ENCODE results near the gene A2M. TPM values are rescaled to one million over a fixed set of nuclear protein-coding genes. Genes with fewer than 3 reads are reported as not detected.

Gene A2M
- total RNA-seq, 2 experiments from 2014 or later, result not detected

DNA sequence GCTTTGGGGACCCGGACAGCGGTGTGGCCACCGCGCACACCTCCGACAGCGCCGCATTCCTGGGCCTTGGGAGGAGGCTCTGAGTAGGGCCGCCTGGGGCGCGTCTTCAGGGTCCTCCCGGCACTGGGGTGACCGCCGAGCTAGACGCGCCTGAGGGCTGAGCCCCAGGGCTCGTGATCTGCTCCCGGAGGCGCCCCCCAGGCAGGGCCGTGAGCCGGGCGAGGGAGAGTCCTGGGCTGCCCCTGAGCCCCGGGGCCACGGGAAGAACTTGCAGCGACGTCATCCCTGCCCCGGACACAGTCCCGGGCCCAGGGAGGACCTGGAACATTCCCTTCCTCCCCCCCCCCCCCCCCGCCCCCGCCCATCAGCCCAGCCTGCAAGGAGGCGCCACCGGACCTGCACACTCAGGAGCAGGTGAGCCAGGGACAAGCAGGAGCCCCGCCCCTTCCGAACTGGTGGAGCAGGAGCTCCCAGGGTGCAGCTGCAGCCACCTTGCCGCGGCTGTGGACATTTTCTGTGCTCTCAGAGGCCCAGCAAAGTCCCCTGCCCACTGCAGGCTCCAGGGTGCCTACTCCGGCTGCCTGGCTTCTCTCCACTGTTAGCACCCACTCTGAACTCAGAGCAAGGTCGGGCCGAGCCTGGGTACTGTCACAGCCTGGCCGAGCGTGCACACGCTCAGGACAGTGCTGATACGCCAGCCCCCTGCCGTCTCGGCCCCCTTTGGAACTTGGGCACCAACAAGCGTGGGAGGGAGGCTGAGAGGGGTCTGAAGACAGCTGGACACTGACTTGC, 50.7 kb downstream of the A2M start:
- no peak for DNase-seq

DNA sequence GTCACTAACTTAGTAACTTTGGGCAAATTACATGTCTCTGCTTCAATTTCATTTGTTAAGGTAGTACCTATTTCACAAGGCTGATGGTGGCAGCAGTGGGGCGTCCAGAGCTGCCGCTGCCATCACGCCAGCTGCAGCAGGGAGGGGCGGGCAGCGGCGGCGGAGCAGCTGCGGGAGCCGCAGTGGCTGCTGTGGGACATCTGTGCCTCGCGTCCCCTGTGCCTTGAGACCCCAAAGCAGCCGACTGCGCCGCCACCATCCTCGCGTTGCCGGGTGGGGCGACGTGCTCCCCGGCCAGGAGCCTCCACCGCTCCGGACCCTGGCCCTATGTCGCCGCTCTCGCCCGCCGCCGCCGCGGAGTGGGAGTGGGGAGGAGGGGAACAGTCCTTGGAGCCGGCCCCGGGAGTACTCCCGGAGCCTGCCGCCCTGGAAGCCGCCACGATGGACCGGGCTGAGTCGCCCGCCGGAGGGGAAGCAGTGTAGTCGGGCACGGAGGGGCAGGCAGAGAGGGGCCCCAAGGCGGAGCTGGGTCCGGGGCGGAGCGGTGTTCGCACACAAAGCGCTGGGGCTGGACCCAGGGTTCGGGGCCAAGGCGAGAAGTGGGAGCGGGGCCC, 51.4 kb downstream of the A2M start:
- intact Hi-C loops (cut with micrococcal nuclease), result loop anchor here (10.0 kb wide), 1 partner anchor 180 kb away; no protein-coding TSS in a partner anchor
- H3K4me3 Mint-ChIP-seq, result peak overlapping the region; percentile 54

More for the DNA sequence above, 50.7 kb downstream of the A2M start:
- POLR2A ChIA-PET, result no interaction called here
- CTCF ChIA-PET, result interaction anchor here (0.6 to 2.7 kb wide), 11 partner anchors 15 to 300 kb away, joined by 3 to 13 read pairs (median 3); no protein-coding TSS in a partner anchor
- intact Hi-C loops (cut with micrococcal nuclease), result loop anchor here (10.0 kb wide), 1 partner anchor 180 kb away; no protein-coding TSS in a partner anchor
- Mint-ChIP-seq H3K27ac (no peak overlapping the region), H3K4me1 (ENCODE audit: low read depth) (peaks cover 7% of the 10 kb centered on the region), H3K9me3 (no peaks in the 10 kb centered on the region), H3K27me3 (no peaks in the 10 kb centered on the region), H3K4me3 (peak overlapping the region; percentile 54), H3K36me3 (peaks cover 4% of the 10 kb centered on the region)

DNA sequence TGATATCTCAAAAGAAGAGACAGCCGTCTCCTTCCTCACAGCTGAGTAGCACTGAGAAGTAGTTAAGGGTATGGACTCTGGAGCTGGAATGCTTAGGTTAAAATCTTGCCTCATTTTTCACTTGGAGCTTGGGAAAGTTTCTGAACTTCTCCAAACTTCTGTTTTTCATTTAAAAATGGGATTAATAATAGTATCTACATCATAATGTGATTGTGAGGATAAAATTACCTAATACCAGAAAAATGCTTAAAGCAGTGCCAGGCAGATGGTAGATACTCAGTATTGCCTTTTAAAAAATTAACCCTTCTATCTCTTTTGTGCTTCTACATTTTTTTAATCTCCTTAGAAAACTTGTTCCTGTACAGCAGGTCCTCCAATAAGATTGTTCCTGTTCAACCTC, 63.1 kb downstream of the A2M start:
- Mint-ChIP-seq H3K27me3 (no peaks in the 10 kb centered on the region), H3K9me3 (no peaks in the 10 kb centered on the region), H3K36me3 (no peaks in the 10 kb centered on the region), H3K27ac (no peak overlapping the region), H3K4me1 (ENCODE audit: low read depth) (peaks cover 10% of the 10 kb centered on the region), H3K4me3 (no peak overlapping the region)
- intact Hi-C loops (cut with micrococcal nuclease), result no loop called here
- ChIA-PET CTCF (interaction anchor here (1.0 kb wide), 1 partner anchor 11 kb away, joined by 3 read pairs; no protein-coding TSS in a partner anchor), POLR2A (no interaction called here)
- no peak for DNase-seq

More for the DNA sequence above, 51.4 kb downstream of the A2M start:
- Mint-ChIP-seq H3K36me3 (peaks cover 4% of the 10 kb centered on the region), H3K27me3 (no peaks in the 10 kb centered on the region), H3K4me1 (ENCODE audit: low read depth) (peaks cover 7% of the 10 kb centered on the region), H3K9me3 (no peaks in the 10 kb centered on the region), H3K27ac (no peak overlapping the region)
- ChIA-PET CTCF (interaction anchor here (0.6 to 2.5 kb wide), 22 partner anchors 12 to 520 kb away, joined by 3 to 17 read pairs (median 3); no protein-coding TSS in a partner anchor), POLR2A (no interaction called here)
- DNase-seq, result peak; percentile 73

GRCh38 chr12:9051158-9051550, 64.6 kb downstream of the A2M start:
- Mint-ChIP-seq H3K36me3 (no peaks in the 10 kb centered on the region), H3K4me3 (no peak overlapping the region), H3K4me1 (ENCODE audit: low read depth) (peaks cover 17% of the 10 kb centered on the region), H3K27me3 (no peaks in the 10 kb centered on the region), H3K27ac (no peak overlapping the region), H3K9me3 (no peaks in the 10 kb centered on the region)
- DNase-seq, result no peak
- CTCF ChIA-PET, result interaction anchor here (0.9 to 5.6 kb wide), 12 partner anchors 10 to 507 kb away, joined by 3 to 128 read pairs (median 8); partner anchors contain the start of gene M6PR
- POLR2A ChIA-PET, result no interaction called here
- intact Hi-C loops (cut with micrococcal nuclease), result no loop called here

- Mint-ChIP-seq H3K9me3 (peaks cover 2% of the 10 kb centered on the region), H3K36me3 (no peaks in the 10 kb centered on the region), H3K27ac (no peak overlapping the region), H3K4me3 (no peak overlapping the region), H3K27me3 (no peaks in the 10 kb centered on the region), H3K4me1 (ENCODE audit: low read depth) (peaks cover 21% of the 10 kb centered on the region)
- no peak for DNase-seq
- intact Hi-C loops (cut with micrococcal nuclease), result no loop called here
- CTCF ChIA-PET, result interaction anchor here (0.8 to 5.6 kb wide), 41 partner anchors 8 to 509 kb away, joined by 3 to 128 read pairs (median 7); partner anchors contain the start of genes M6PR and PHC1
- POLR2A ChIA-PET, result no interaction called here
Measured at GRCh38 chr12:9050521-9051157, 65.1 kb downstream of the A2M start.

- no peak overlapping the region for H3K27ac Mint-ChIP-seq
- H3K4me3 Mint-ChIP-seq, result no peak overlapping the region
- H3K9me3 Mint-ChIP-seq, result peaks cover 5% of the 10 kb centered on the region
- no peaks in the 10 kb centered on the region for H3K36me3 Mint-ChIP-seq
- H3K4me1 Mint-ChIP-seq (ENCODE audit: low read depth), result peaks cover 24% of the 10 kb centered on the region
- no peaks in the 10 kb centered on the region for H3K27me3 Mint-ChIP-seq
- ChIA-PET CTCF (interaction anchor here (0.6 to 5.6 kb wide), 57 partner anchors 8 to 1968 kb away, joined by 3 to 128 read pairs (median 4); partner anchors contain the start of genes M6PR, PHC1 and RIMKLB), POLR2A (interaction anchor here (0.7 to 0.9 kb wide), 4 partner anchors 99 to 392 kb away, joined by 3 to 5 read pairs (median 3); no protein-coding TSS in a partner anchor)
- intact Hi-C loops (cut with micrococcal nuclease), result loop anchor here (1.0 to 5.0 kb wide), 6 partner anchors 99 to 507 kb away; partner anchors contain the start of genes CLEC4E and RIMKLB
- DNase-seq, result no peak
Measured at GRCh38 chr12:9049520-9050133, 66.1 kb downstream of the A2M start.

GRCh38 chr12:9048930-9049329, 66.8 kb downstream of the A2M start:
- H3K27me3 Mint-ChIP-seq, result no peaks in the 10 kb centered on the region
- intact Hi-C loops (cut with micrococcal nuclease), result loop anchor here (1.0 to 5.0 kb wide), 6 partner anchors 99 to 507 kb away; partner anchors contain the start of genes CLEC4E and RIMKLB
- ChIA-PET CTCF (interaction anchor here (0.6 to 5.6 kb wide), 43 partner anchors 7 to 508 kb away, joined by 3 to 128 read pairs (median 5); partner anchors contain the start of genes M6PR, PHC1 and RIMKLB), POLR2A (interaction anchor here (0.8 to 0.9 kb wide), 3 partner anchors 98 to 392 kb away, joined by 3 to 5 read pairs (median 3); no protein-coding TSS in a partner anchor)
- peaks cover 24% of the 10 kb centered on the region for H3K4me1 Mint-ChIP-seq (ENCODE audit: low read depth)
- H3K9me3 Mint-ChIP-seq, result peaks cover 5% of the 10 kb centered on the region
- no peak overlapping the region for H3K4me3 Mint-ChIP-seq
- peak overlapping the region; percentile 24 for H3K27ac Mint-ChIP-seq
- no peaks in the 10 kb centered on the region for H3K36me3 Mint-ChIP-seq
- DNase-seq, result no peak

DNA sequence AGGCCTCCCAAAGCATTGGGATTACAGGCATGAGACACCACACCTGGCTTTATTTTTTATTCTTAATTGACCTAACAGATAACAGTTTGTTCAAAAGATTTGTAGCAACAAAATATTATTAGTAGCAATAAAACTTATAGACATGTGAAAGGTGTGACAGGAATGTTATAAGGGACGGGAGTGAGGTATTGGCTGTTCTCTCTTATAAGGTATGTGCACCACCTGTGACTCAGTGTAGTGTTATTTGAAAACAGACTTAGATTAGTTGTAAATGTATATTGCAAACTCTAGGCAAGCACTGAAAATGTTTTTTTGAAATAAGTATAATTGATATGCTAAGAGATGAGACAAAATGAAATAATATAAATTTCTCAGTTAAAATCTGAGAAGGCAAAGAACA, 68.6 kb downstream of the A2M start:
- intact Hi-C loops (cut with micrococcal nuclease), result loop anchor here (5.0 kb wide), 3 partner anchors 155 to 505 kb away; partner anchors contain the start of genes CLEC4E and RIMKLB
- H3K4me1 Mint-ChIP-seq (ENCODE audit: low read depth), result peaks cover 31% of the 10 kb centered on the region
- no peak overlapping the region for H3K27ac Mint-ChIP-seq
- H3K9me3 Mint-ChIP-seq, result peaks cover 5% of the 10 kb centered on the region
- POLR2A ChIA-PET, result no interaction called here
- no peaks in the 10 kb centered on the region for H3K36me3 Mint-ChIP-seq
- DNase-seq, result no peak
- CTCF ChIA-PET, result interaction anchor here (0.7 to 5.6 kb wide), 9 partner anchors 10 to 469 kb away, joined by 3 to 128 read pairs (median 7); partner anchors contain the start of gene M6PR
- H3K27me3 Mint-ChIP-seq, result no peaks in the 10 kb centered on the region
- no peak overlapping the region for H3K4me3 Mint-ChIP-seq

- no peak overlapping the region for H3K4me3 Mint-ChIP-seq
- intact Hi-C loops (cut with micrococcal nuclease), result no loop called here
- H3K27ac Mint-ChIP-seq, result no peak overlapping the region
- H3K27me3 Mint-ChIP-seq, result no peaks in the 10 kb centered on the region
- peaks cover 53% of the 10 kb centered on the region for H3K4me1 Mint-ChIP-seq (ENCODE audit: low read depth)
- ChIA-PET POLR2A (no interaction called here), CTCF (interaction anchor here (1.2 kb wide), 1 partner anchor 94 kb away, joined by 4 read pairs; the partner anchor contains the start of gene M6PR)
- H3K9me3 Mint-ChIP-seq, result peaks cover 5% of the 10 kb centered on the region
- H3K36me3 Mint-ChIP-seq, result no peaks in the 10 kb centered on the region
- DNase-seq, result no peak
Measured at GRCh38 chr12:9043766-9044165, 72.0 kb downstream of the A2M start.

DNA sequence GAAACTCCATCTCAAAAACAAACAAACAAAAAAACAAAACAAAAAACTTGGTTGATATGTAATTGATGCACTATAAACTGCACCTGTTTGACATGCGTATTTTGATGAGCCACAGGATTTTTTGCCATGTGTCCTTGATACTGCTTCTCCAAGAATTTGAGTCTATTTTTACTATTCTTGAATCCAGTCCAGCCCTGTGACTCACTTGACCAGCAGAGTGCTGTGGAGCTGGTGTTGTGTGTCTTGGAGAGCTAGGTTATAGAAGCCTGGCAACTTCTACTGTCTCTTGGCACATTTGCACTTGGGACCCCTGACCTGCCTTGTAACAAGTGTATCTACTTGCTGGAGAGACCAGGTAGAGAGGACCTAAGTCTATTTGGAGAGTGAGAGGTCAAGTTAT, 74.4 kb downstream of the A2M start:
- Mint-ChIP-seq H3K36me3 (no peaks in the 10 kb centered on the region), H3K4me1 (ENCODE audit: low read depth) (peaks cover 62% of the 10 kb centered on the region), H3K27ac (no peak overlapping the region), H3K4me3 (no peak overlapping the region), H3K9me3 (peaks cover 5% of the 10 kb centered on the region), H3K27me3 (no peaks in the 10 kb centered on the region)
- intact Hi-C loops (cut with micrococcal nuclease), result no loop called here
- CTCF ChIA-PET, result interaction anchor here (0.6 to 3.1 kb wide), 7 partner anchors 8 to 359 kb away, joined by 3 to 33 read pairs (median 4); partner anchors contain the start of genes M6PR and PHC1
- no peak for DNase-seq
- POLR2A ChIA-PET, result no interaction called here
